ENCODE results near the gene ZNF593OS.

The ZNF593OS gene

GRCh38 chr1:26171084-26172072 is at the start of gene ZNF593OS:
Gene ZNF593OS (minus strand): TSS chr1:26171832. CDS start chr1:26171661, 171 bp downstream.
- DNase-seq (ENCODE audit: low read depth in 2 of 2) = no peak

GRCh38 chr1:26221094-26221493 is 49.5 kb upstream of the ZNF593OS start:
- no peak for DNase-seq (ENCODE audit: low read depth in 2 of 2)

- DNase-seq (ENCODE audit: low read depth in 2 of 2) = no peak
These were observed 48.7 kb upstream of the ZNF593OS start for GRCh38 chr1:26220199-26220912.

- no peak for DNase-seq (ENCODE audit: low read depth in 2 of 2)
These were observed 47.4 kb upstream of the ZNF593OS start for GRCh38 chr1:26218906-26219494.

- no peak for DNase-seq (ENCODE audit: low read depth in 2 of 2)
These were observed 43.6 kb upstream of the ZNF593OS start for GRCh38 chr1:26215246-26215645.

GRCh38 chr1:26213335-26213905 is 41.8 kb upstream of the ZNF593OS start:
- DNase-seq (ENCODE audit: low read depth in 2 of 2) = no peak

- no peak for DNase-seq (ENCODE audit: low read depth in 2 of 2)
These were observed 41.1 kb upstream of the ZNF593OS start for GRCh38 chr1:26212726-26213125.

- DNase-seq (ENCODE audit: low read depth in 2 of 2) = no peak
These were observed 38.7 kb upstream of the ZNF593OS start for GRCh38 chr1:26210147-26210870.

- no peak for DNase-seq (ENCODE audit: low read depth in 2 of 2)
These were observed 32.1 kb upstream of the ZNF593OS start for GRCh38 chr1:26203642-26204318.

- DNase-seq (ENCODE audit: low read depth in 2 of 2) = no peak
These were observed 28.8 kb upstream of the ZNF593OS start for GRCh38 chr1:26200413-26200812.

GRCh38 chr1:26197813-26198212 is 26.2 kb upstream of the ZNF593OS start:
- no peak for DNase-seq (ENCODE audit: low read depth in 2 of 2)

GRCh38 chr1:26197301-26197700 is 25.7 kb upstream of the ZNF593OS start:
- no peak for DNase-seq (ENCODE audit: low read depth in 2 of 2)

- DNase-seq (ENCODE audit: low read depth in 2 of 2) = no peak
These were observed 24.2 kb upstream of the ZNF593OS start for GRCh38 chr1:26195805-26196204.

- no peak for DNase-seq (ENCODE audit: low read depth in 2 of 2)
These were observed 20.1 kb upstream of the ZNF593OS start for GRCh38 chr1:26191739-26192138.

- DNase-seq (ENCODE audit: low read depth in 2 of 2) = no peak
These were observed 18.8 kb upstream of the ZNF593OS start, which contains the start of gene CATSPER4 for GRCh38 chr1:26190373-26190987. Gene CATSPER4 (plus strand): TSS chr1:26190602. CDS start chr1:26190628, 26 bp downstream.

GRCh38 chr1:26189751-26190275 is 18.2 kb upstream of the ZNF593OS start:
- no peak for DNase-seq (ENCODE audit: low read depth in 2 of 2)

GRCh38 chr1:26189331-26189730 is 17.7 kb upstream of the ZNF593OS start:
- no peak for DNase-seq (ENCODE audit: low read depth in 2 of 2)

GRCh38 chr1:26188477-26188876 is 16.8 kb upstream of the ZNF593OS start:
- no peak for DNase-seq (ENCODE audit: low read depth in 2 of 2)

GRCh38 chr1:26187882-26188281 is 16.2 kb upstream of the ZNF593OS start:
- DNase-seq (ENCODE audit: low read depth in 2 of 2) = no peak

GRCh38 chr1:26184883-26185282 is 13.3 kb upstream of the ZNF593OS start:
- no peak for DNase-seq (ENCODE audit: low read depth in 2 of 2)

Data from stimulated activated CD8-positive, alpha-beta memory T cell treated with anti-CD3 and anti-CD28 coated beads, Interleukin-2, amount 100 ng/mL, for 48 hours (primary cell).